ENCODE results near the gene CCDC80.
"Not testable (repeated sequence)": the region's sequence is repeated elsewhere in the genome, so short reads cannot be mapped to it uniquely, and the experiment has no call there.

Gene CCDC80

GRCh38 chr3:112640930-112641801 lies at the start of gene CCDC80:
Gene CCDC80, minus strand, starts transcription at chr3:112641143. Its CDS starts 1,238 bp downstream, at chr3:112639905.
- DNase-seq (ENCODE audit: low read depth in 2 of 2): no peak

GRCh38 chr3:112689989-112690388 lies 49.0 kb upstream of the CCDC80 start:
- no peak for DNase-seq (ENCODE audit: low read depth in 2 of 2)

- DNase-seq (ENCODE audit: low read depth in 2 of 2): no peak
Measured at GRCh38 chr3:112689385-112689784, 48.4 kb upstream of the CCDC80 start.

- DNase-seq (ENCODE audit: low read depth in 2 of 2): no peak
Measured at GRCh38 chr3:112688819-112689218, 47.9 kb upstream of the CCDC80 start.

- DNase-seq (ENCODE audit: low read depth in 2 of 2): no peak
Measured at GRCh38 chr3:112688085-112688769, 47.3 kb upstream of the CCDC80 start.

- no peak for DNase-seq (ENCODE audit: low read depth in 2 of 2)
Measured at GRCh38 chr3:112687616-112688015, 46.7 kb upstream of the CCDC80 start.

GRCh38 chr3:112687211-112687610 lies 46.3 kb upstream of the CCDC80 start:
- DNase-seq (ENCODE audit: low read depth in 2 of 2): no peak

- no peak for DNase-seq (ENCODE audit: low read depth in 2 of 2)
Measured at GRCh38 chr3:112685956-112686799, 45.2 kb upstream of the CCDC80 start.

- no peak for DNase-seq (ENCODE audit: low read depth in 2 of 2)
Measured at GRCh38 chr3:112685420-112685819, 44.5 kb upstream of the CCDC80 start.

GRCh38 chr3:112682361-112682760 lies 41.4 kb upstream of the CCDC80 start:
- DNase-seq (ENCODE audit: low read depth in 2 of 2): no peak

GRCh38 chr3:112681822-112682325 lies 40.9 kb upstream of the CCDC80 start:
- no peak for DNase-seq (ENCODE audit: low read depth in 2 of 2)

- DNase-seq (ENCODE audit: low read depth in 2 of 2): peak; percentile 76 to 84
Measured at GRCh38 chr3:112676659-112677234, 35.8 kb upstream of the CCDC80 start.

- DNase-seq (ENCODE audit: low read depth in 2 of 2): no peak
Measured at GRCh38 chr3:112675943-112676535, 35.1 kb upstream of the CCDC80 start.

GRCh38 chr3:112675349-112675748 lies 34.4 kb upstream of the CCDC80 start:
- no peak for DNase-seq (ENCODE audit: low read depth in 2 of 2)

GRCh38 chr3:112672716-112673541 lies 32.0 kb upstream of the CCDC80 start:
- no peak for DNase-seq (ENCODE audit: low read depth in 2 of 2)

GRCh38 chr3:112671930-112672715 lies 31.2 kb upstream of the CCDC80 start:
- no peak for DNase-seq (ENCODE audit: low read depth in 2 of 2)

GRCh38 chr3:112670824-112671223 lies 29.9 kb upstream of the CCDC80 start:
- no peak for DNase-seq (ENCODE audit: low read depth in 2 of 2)

GRCh38 chr3:112667599-112667998 lies 26.7 kb upstream of the CCDC80 start:
- no peak for DNase-seq (ENCODE audit: low read depth in 2 of 2)

- not testable (repeated sequence) for DNase-seq (ENCODE audit: low read depth in 2 of 2)
Measured at GRCh38 chr3:112665009-112665408, 24.1 kb upstream of the CCDC80 start.

Measured in stimulated activated CD8-positive, alpha-beta memory T cell treated with anti-CD3 and anti-CD28 coated beads, Interleukin-7, amount 100 ng/mL, for 4 hours (primary cell).